ENCODE data around the gene ADAM11.
A peak's percentile ranks its signal among the peaks of the same experiment; 100 is the strongest.

ADAM11 gene

DNA sequence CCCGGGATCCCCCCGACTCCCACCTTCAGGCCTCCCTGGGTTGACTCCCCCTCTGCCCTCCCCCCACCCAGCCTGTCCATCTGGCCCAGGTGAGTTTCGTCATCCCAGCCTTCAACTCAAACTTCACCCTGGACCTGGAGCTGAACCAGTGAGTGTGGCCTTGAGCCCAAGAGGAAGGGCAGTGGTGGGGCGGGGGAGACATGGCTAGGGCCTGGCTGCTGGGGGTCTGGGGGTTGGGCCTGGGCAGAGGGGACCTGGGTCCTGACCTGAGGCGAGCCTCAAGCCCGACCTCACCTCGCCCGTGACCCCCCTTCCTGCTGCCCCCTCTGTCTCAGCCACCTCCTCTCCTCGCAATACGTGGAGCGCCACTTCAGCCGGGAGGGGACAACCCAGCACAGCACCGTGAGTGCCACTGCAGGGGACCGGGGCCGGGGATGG lies 10.9 kb downstream of the ADAM11 start:
- H3K36me3 ChIP-seq (ENCODE audit: control insufficient read depth, insufficient read depth, low read length, severe bottlenecking), result no peaks in the 10 kb centered on the region
- DNase-seq (ENCODE audit: low read depth), result no peak
- H3K27me3 ChIP-seq (replicated peaks; ENCODE audit: control insufficient read depth, insufficient read depth, low read length), result peaks cover 23% of the 10 kb centered on the region
- no peaks in the 10 kb centered on the region for H3K4me1 ChIP-seq (ENCODE audit: control insufficient read depth, insufficient read depth, low read length)
- H3K4me3 ChIP-seq (ENCODE audit: low read length), result no peak overlapping the region
- no peaks in the 10 kb centered on the region for H3K9me3 ChIP-seq (ENCODE audit: control insufficient read depth, low read length)
- no peak overlapping the region for H3K9ac ChIP-seq (ENCODE audit: low read length)

DNA sequence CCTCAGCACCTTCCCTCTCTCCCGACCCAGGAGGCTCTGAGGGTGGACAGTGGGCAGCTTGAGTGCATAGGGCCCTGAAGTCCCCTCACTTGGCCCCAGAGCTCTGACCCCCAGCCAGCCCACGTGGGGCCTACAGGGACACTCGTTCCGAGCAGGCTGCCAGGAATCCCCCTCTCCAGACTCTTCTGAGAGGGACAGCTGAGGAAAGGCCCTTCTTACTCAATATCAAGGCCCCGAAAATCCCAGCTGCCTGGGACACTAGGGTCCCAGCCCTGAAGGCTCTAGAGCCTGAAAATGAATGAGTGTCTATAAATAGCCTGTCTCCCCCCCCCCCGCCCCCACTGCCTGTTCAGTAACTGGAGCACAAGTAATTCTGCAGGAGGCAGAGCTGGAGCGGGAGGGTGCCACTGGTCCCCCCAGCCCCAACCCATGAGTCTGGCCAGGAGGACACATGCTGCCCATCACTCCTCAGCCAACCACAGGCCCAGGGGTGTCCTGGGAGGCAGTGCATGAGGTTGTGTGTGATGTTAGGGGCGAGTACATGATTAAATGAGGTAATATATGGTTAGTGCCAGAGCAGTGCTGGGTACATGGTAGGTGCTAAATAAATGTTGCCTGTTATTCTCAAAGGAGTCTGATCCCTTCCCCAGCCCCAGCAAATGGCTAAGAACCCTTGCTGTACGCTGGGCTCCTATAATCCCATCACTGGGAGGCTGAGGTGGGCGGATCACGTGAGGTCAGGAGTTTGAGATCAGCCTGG lies 11.6 kb downstream of the ADAM11 start:
- no peak overlapping the region for H3K9ac ChIP-seq (ENCODE audit: low read length)
- peaks cover 5% of the 10 kb centered on the region for H3K4me1 ChIP-seq (ENCODE audit: control insufficient read depth, insufficient read depth, low read length)
- no peaks in the 10 kb centered on the region for H3K9me3 ChIP-seq (ENCODE audit: control insufficient read depth, low read length)
- H3K36me3 ChIP-seq (ENCODE audit: control insufficient read depth, insufficient read depth, low read length, severe bottlenecking), result no peaks in the 10 kb centered on the region
- DNase-seq (ENCODE audit: low read depth), result no peak
- no peak overlapping the region for H3K4me3 ChIP-seq (ENCODE audit: low read length)
- peaks cover 23% of the 10 kb centered on the region for H3K27me3 ChIP-seq (replicated peaks; ENCODE audit: control insufficient read depth, insufficient read depth, low read length)

DNA sequence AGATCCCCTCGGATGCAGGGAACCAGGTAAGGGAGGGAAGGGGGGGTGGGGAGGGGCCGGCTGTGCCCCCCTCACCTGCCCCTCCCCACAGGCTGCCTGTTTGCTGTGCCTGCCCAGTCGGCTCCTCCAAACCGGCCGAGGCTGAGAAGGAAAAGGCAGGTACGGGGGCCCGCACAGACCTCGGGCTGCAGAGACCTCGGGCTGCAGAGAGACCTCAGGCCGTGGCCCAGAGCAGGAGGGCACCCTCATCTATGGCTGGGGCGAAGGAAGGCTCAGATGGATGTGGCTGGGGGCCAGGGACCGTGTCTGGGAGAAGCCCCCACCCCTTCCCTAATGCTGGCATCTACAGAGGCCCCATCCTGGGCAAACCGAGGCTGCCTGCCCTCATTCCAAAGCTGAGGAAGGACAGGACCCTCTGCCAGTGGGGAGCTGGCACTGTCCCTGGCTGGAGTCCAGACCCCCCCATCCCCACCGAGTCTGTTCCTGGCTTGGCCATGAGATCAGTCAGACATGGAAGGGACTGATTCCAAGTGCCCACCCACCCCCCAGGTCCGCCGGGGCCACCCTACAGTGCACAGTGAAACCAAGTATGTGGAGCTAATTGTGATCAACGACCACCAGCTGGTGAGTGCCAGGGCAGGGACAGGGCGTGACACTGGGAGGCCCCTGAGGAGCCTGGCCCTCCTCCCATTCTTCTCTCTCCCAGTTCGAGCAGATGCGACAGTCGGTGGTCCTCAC lies 13.7 kb downstream of the ADAM11 start:
- Histone ChIP-seq H3K4me3 (ENCODE audit: low read length) (no peak overlapping the region), H3K4me1 (ENCODE audit: control insufficient read depth, insufficient read depth, low read length) (peaks cover 9% of the 10 kb centered on the region), H3K9me3 (ENCODE audit: control insufficient read depth, low read length) (no peaks in the 10 kb centered on the region), H3K9ac (ENCODE audit: low read length) (no peak overlapping the region), H3K27me3 (replicated peaks; ENCODE audit: control insufficient read depth, insufficient read depth, low read length) (peaks cover 23% of the 10 kb centered on the region), H3K36me3 (ENCODE audit: control insufficient read depth, insufficient read depth, low read length, severe bottlenecking) (no peaks in the 10 kb centered on the region)
- DNase-seq (ENCODE audit: low read depth), result no peak

GRCh38 chr17:44773140-44773539 lies 14.4 kb downstream of the ADAM11 start:
- Histone ChIP-seq H3K27me3 (replicated peaks; ENCODE audit: control insufficient read depth, insufficient read depth, low read length) (peaks cover 20% of the 10 kb centered on the region), H3K36me3 (ENCODE audit: control insufficient read depth, insufficient read depth, low read length, severe bottlenecking) (no peaks in the 10 kb centered on the region), H3K4me3 (ENCODE audit: low read length) (no peak overlapping the region), H3K4me1 (ENCODE audit: control insufficient read depth, insufficient read depth, low read length) (peaks cover 9% of the 10 kb centered on the region), H3K9me3 (ENCODE audit: control insufficient read depth, low read length) (no peaks in the 10 kb centered on the region), H3K9ac (ENCODE audit: low read length) (no peak overlapping the region)
- DNase-seq (ENCODE audit: low read depth), result no peak

- no peaks in the 10 kb centered on the region for H3K36me3 ChIP-seq (ENCODE audit: control insufficient read depth, insufficient read depth, low read length, severe bottlenecking)
- peak overlapping the region; percentile 81 for H3K4me3 ChIP-seq (ENCODE audit: low read length)
- H3K27me3 ChIP-seq (replicated peaks; ENCODE audit: control insufficient read depth, insufficient read depth, low read length), result peaks cover 19% of the 10 kb centered on the region
- H3K9me3 ChIP-seq (ENCODE audit: control insufficient read depth, low read length), result no peaks in the 10 kb centered on the region
- peaks cover 9% of the 10 kb centered on the region for H3K4me1 ChIP-seq (ENCODE audit: control insufficient read depth, insufficient read depth, low read length)
- H3K9ac ChIP-seq (ENCODE audit: low read length), result peak overlapping the region; percentile 24
- peak; percentile 95 for DNase-seq (ENCODE audit: low read depth)
These were observed 15.7 kb downstream of the ADAM11 start for GRCh38 chr17:44774271-44775135.

GRCh38 chr17:44775136-44775837 lies 16.5 kb downstream of the ADAM11 start:
- Histone ChIP-seq H3K4me3 (ENCODE audit: low read length) (peak overlapping the region; percentile 81), H3K36me3 (ENCODE audit: control insufficient read depth, insufficient read depth, low read length, severe bottlenecking) (no peaks in the 10 kb centered on the region), H3K9me3 (ENCODE audit: control insufficient read depth, low read length) (no peaks in the 10 kb centered on the region), H3K9ac (ENCODE audit: low read length) (peak overlapping the region; percentile 24), H3K4me1 (ENCODE audit: control insufficient read depth, insufficient read depth, low read length) (peaks cover 9% of the 10 kb centered on the region), H3K27me3 (replicated peaks; ENCODE audit: control insufficient read depth, insufficient read depth, low read length) (peaks cover 19% of the 10 kb centered on the region)
- peak; percentile 98 for DNase-seq (ENCODE audit: low read depth)

GRCh38 chr17:44775838-44776621 lies 17.2 kb downstream of the ADAM11 start:
- Histone ChIP-seq H3K9ac (ENCODE audit: low read length) (no peak overlapping the region), H3K4me3 (ENCODE audit: low read length) (peak overlapping the region; percentile 81), H3K4me1 (ENCODE audit: control insufficient read depth, insufficient read depth, low read length) (peaks cover 9% of the 10 kb centered on the region), H3K27me3 (replicated peaks; ENCODE audit: control insufficient read depth, insufficient read depth, low read length) (peaks cover 19% of the 10 kb centered on the region), H3K36me3 (ENCODE audit: control insufficient read depth, insufficient read depth, low read length, severe bottlenecking) (no peaks in the 10 kb centered on the region), H3K9me3 (ENCODE audit: control insufficient read depth, low read length) (no peaks in the 10 kb centered on the region)
- DNase-seq (ENCODE audit: low read depth), result no peak

- H3K36me3 ChIP-seq (ENCODE audit: control insufficient read depth, insufficient read depth, low read length, severe bottlenecking), result no peaks in the 10 kb centered on the region
- peaks cover 19% of the 10 kb centered on the region for H3K27me3 ChIP-seq (replicated peaks; ENCODE audit: control insufficient read depth, insufficient read depth, low read length)
- H3K4me3 ChIP-seq (ENCODE audit: low read length), result no peak overlapping the region
- no peak for DNase-seq (ENCODE audit: low read depth)
- no peak overlapping the region for H3K9ac ChIP-seq (ENCODE audit: low read length)
- H3K4me1 ChIP-seq (ENCODE audit: control insufficient read depth, insufficient read depth, low read length), result peaks cover 9% of the 10 kb centered on the region
- H3K9me3 ChIP-seq (ENCODE audit: control insufficient read depth, low read length), result no peaks in the 10 kb centered on the region
These were observed 18.0 kb downstream of the ADAM11 start for GRCh38 chr17:44776628-44777393.

DNA sequence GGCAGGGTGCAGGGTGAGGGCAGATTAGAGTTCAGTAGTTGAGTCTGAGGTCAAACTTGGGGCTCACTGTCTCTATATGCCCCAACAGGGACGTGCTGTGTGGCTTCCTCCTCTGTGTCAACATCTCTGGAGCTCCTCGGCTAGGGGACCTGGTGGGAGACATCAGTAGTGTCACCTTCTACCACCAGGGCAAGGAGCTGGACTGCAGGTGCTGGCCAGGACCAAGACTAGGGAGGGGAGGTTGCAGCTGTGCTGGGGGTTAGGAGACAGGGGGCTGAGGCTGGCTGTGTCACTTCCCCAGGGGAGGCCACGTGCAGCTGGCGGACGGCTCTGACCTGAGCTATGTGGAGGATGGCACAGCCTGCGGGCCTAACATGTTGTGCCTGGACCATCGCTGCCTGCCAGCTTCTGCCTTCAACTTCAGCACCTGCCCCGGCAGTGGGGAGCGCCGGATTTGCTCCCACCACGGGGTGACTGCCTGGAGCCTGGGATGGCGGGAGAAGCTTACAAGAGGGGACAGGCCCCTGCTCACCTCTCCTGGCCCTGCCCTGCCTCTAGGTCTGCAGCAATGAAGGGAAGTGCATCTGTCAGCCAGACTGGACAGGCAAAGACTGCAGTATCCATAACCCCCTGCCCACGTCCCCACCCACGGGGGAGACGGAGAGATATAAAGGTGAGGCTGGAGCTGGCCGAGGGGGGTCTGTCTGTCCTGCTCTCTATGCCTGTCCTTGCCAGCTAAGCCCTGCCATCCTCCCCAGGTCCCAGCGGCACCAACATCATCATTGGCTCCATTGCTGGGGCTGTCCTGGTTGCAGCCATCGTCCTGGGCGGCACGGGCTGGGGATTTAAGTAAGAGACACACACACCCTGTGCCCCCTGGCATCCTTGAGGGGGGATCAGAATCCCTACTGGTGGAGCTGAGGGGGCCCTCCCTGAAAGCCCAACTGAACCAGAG lies 18.9 kb downstream of the ADAM11 start:
- no peak overlapping the region for H3K9ac ChIP-seq (ENCODE audit: low read length)
- DNase-seq (ENCODE audit: low read depth), result no peak
- no peaks in the 10 kb centered on the region for H3K36me3 ChIP-seq (ENCODE audit: control insufficient read depth, insufficient read depth, low read length, severe bottlenecking)
- peaks cover 19% of the 10 kb centered on the region for H3K27me3 ChIP-seq (replicated peaks; ENCODE audit: control insufficient read depth, insufficient read depth, low read length)
- H3K9me3 ChIP-seq (ENCODE audit: control insufficient read depth, low read length), result no peaks in the 10 kb centered on the region
- H3K4me1 ChIP-seq (ENCODE audit: control insufficient read depth, insufficient read depth, low read length), result peaks cover 14% of the 10 kb centered on the region
- no peak overlapping the region for H3K4me3 ChIP-seq (ENCODE audit: low read length)
